Panc1 (cell line): ENCODE measurements around the gene FCN3. TPM values are rescaled to one million over a fixed set of nuclear protein-coding genes. Genes with fewer than 3 reads are reported as not detected.

Experiments used
- ATAC-seq: fragments of 200-7000 bp; cut with Tn5 transposase; 2 replicates; pipeline ENCODE4 v1.9.1; 2020; ENCODE audit warnings: mild to moderate bottlenecking, moderate library complexity
- BruUV-seq: library from RNA; stranded (reverse); fragments of 400-500 nt; replicated peaks from 2 replicates; lab custom pipeline; 2021; lab: Mats Ljungman, UMichigan
- CTCF ChIA-PET: fragments of 300-600 bp; sonication (Branson Sonifier 250); formaldehyde crosslinking; loops from one replicate; lab custom pipeline; 2022; ENCODE audit warnings: antibody characterized with exemption; lab: Charles Lee
- POLR2A ChIA-PET: fragments of 300-600 bp; sonication (Branson Sonifier 250); formaldehyde crosslinking; loops from one replicate; lab custom pipeline; 2022; ENCODE audit warnings: antibody characterized with exemption; lab: Charles Lee
- DNase-seq: peaks from one replicate; pipeline ENCODE4 v3.0.0-alpha.2; 2010; ENCODE audit warnings: low read depth, low spot score
- H3K27ac ChIP-seq: 2 replicates; pipeline ENCODE4 v1.5.1; 2011; ENCODE audit warnings: mild to moderate bottlenecking, low read length, inconsistent platforms
- H3K27me3 ChIP-seq: fragments of 200-500 bp; sonication (Bioruptor generic); 2 replicates; pipeline ENCODE4 v1.6.0; 2014; ENCODE audit warnings: low read length, inconsistent platforms; ENCODE audit not compliant: control insufficient read depth, insufficient read depth
- H3K36me3 ChIP-seq: fragments of 200-500 bp; sonication (Bioruptor generic); 2 replicates; pipeline ENCODE4 v1.5.1; 2014; ENCODE audit warnings: inconsistent platforms, mild to moderate bottlenecking, low read length, moderate library complexity; ENCODE audit not compliant: control insufficient read depth, insufficient read depth
- H3K4me1 ChIP-seq: 2 replicates; pipeline ENCODE4 v1.5.1; 2011; ENCODE audit warnings: inconsistent platforms, mild to moderate bottlenecking, low read length, moderate library complexity; ENCODE audit not compliant: control insufficient read depth, insufficient read depth
- H3K4me3 ChIP-seq, 2 experiments: 2 replicates each; pipeline ENCODE4 v1.5.1; 2011 to 2012; ENCODE audit warnings: low read depth in 2 of 2, low read length in 2 of 2, mild to moderate bottlenecking in 2 of 2, inconsistent platforms in 1 of 2, moderate library complexity in 1 of 2
- H3K9me3 ChIP-seq: fragments of 200-500 bp; sonication (Bioruptor generic); 2 replicates; pipeline ENCODE4 v1.5.1; 2014; ENCODE audit warnings: low read depth, mild to moderate bottlenecking, inconsistent platforms, low read length, moderate library complexity; ENCODE audit not compliant: control insufficient read depth, insufficient read depth
- CTCF ChIP-seq: fragments of 450-650 bp; IDR thresholded peaks from 2 replicates; pipeline ENCODE4 v1.5.1; 2017; ENCODE audit warnings: mild to moderate bottlenecking
- POLR2AphosphoS5 ChIP-seq: IDR thresholded peaks from 2 replicates; pipeline ENCODE4 v1.6.1; 2012; ENCODE audit warnings: mild to moderate bottlenecking, low read depth, low read length, moderate library complexity
- REST ChIP-seq, 2 experiments: IDR thresholded peaks; 2 replicates each; pipeline ENCODE4 v1.6.1; 2011 to 2012; ENCODE audit warnings: low read depth in 2 of 2, control low read depth in 1 of 2, low read length in 1 of 2, mild to moderate bottlenecking in 1 of 2, moderate library complexity in 1 of 2; ENCODE audit not compliant: insufficient read depth in 1 of 2
- SIN3A ChIP-seq: IDR thresholded peaks from 2 replicates; pipeline ENCODE4 v1.6.1; 2012; ENCODE audit warnings: low read depth, mild to moderate bottlenecking, low read length, moderate library complexity, borderline replicate concordance; ENCODE audit not compliant: insufficient read depth
- TCF7L2 ChIP-seq: IDR thresholded peaks from 2 replicates; pipeline ENCODE4 v1.6.1; 2011; ENCODE audit warnings: mild to moderate bottlenecking, low read depth, low read length, inconsistent platforms
- in situ Hi-C: cut with HindIII; loops from 2 replicates; pipeline ENCODE4 v1.10.0; 2016; ENCODE audit warnings: low sequenced_read_pairs, low pct_unique_long_range_greater_than_20kb
- intact Hi-C: fragments of 100-400 bp; cut with micrococcal nuclease; formaldehyde crosslinking; loops from one replicate; pipeline ENCODE4 v1.10.0; 2022; ENCODE audit not compliant: unreplicated experiment
- total RNA-seq: library from RNA; stranded (reverse); gene quantifications from one replicate; pipeline ENCODE4 v1.2.1, GENCODE V29; 2021; ENCODE audit not compliant: unreplicated experiment

Gene FCN3
- total RNA-seq, 1 experiment from 2014 or later, result not detected

GRCh38 chr1:27413004-27413403, 38.4 kb upstream of the FCN3 start:
- H3K27me3 ChIP-seq, result no peaks in the 10 kb centered on the region
- in situ Hi-C loops, result loop anchor here (10.0 kb wide), 1 partner anchor 192 kb away; the partner anchor contains the start of gene AHDC1
- H3K9me3 ChIP-seq, result no peaks in the 10 kb centered on the region
- intact Hi-C loops, result loop anchor here (10.0 kb wide), 1 partner anchor 72 kb away; no protein-coding TSS in a partner anchor
- no peak overlapping the region for H3K4me3 ChIP-seq
- CTCF ChIA-PET, result no interaction called here
- no TSS peak for BruUV-seq
- H3K4me1 ChIP-seq, result no peaks in the 10 kb centered on the region
- DNase-seq (no peak), ATAC-seq (no peak)
- H3K27ac ChIP-seq, result no peak overlapping the region
- POLR2A ChIA-PET, result no interaction called here
- TF ChIP-seq POLR2AphosphoS5 (no peak), TCF7L2 (no peak), SIN3A (no peak), CTCF (no peak), REST (IDR thresholded peaks at IDR 0.05; ENCODE audit: insufficient read depth in 1 of 2, low read depth in 2 of 2, low read length in 1 of 2) (no peak)
- peaks cover 25% of the 10 kb centered on the region for H3K36me3 ChIP-seq

GRCh38 chr1:27412502-27412901, 37.9 kb upstream of the FCN3 start:
- ChIA-PET CTCF (interaction anchor here (0.5 kb wide), 1 partner anchor 12 kb away, joined by 5 read pairs; no protein-coding TSS in a partner anchor), POLR2A (no interaction called here)
- TF ChIP-seq CTCF (no peak), SIN3A (no peak), POLR2AphosphoS5 (no peak), TCF7L2 (no peak), REST (IDR thresholded peaks at IDR 0.05; ENCODE audit: insufficient read depth in 1 of 2, low read depth in 2 of 2, low read length in 1 of 2) (no peak)
- no TSS peak for BruUV-seq
- Histone ChIP-seq H3K27ac (no peak overlapping the region), H3K36me3 (peaks cover 24% of the 10 kb centered on the region), H3K4me3 (no peak overlapping the region), H3K27me3 (no peaks in the 10 kb centered on the region), H3K9me3 (no peaks in the 10 kb centered on the region), H3K4me1 (no peaks in the 10 kb centered on the region)
- in situ Hi-C loops, result loop anchor here (10.0 kb wide), 1 partner anchor 192 kb away; the partner anchor contains the start of gene AHDC1
- DNase-seq (no peak), ATAC-seq (no peak)
- intact Hi-C loops, result loop anchor here (10.0 kb wide), 1 partner anchor 72 kb away; no protein-coding TSS in a partner anchor
